Psoas muscle (tissue), 8 donors: ENCODE data around the gene UBE2O. TPM values are rescaled to one million over a fixed set of nuclear protein-coding genes. Genes with fewer than 3 reads are reported as not detected.

Experiments
- ATAC-seq, 4 donors: fragments of 200-7000 bp; cut with Tn5 transposase; one replicate each; pipeline ENCODE4 v1.9.1; 2020; ENCODE audit warnings: moderate library complexity in 3 of 4, mild to moderate bottlenecking in 2 of 4
- DNase-seq, 2 donors: peaks; one replicate each; pipeline ENCODE4 v3.0.0-alpha.2; 2020
- H3K27ac ChIP-seq: fragments of 200-600 bp; one replicate; pipeline ENCODE4 v1.8.0; 2022
- H3K27me3 ChIP-seq, 3 donors: fragments of 200-600 bp in 1 of 3; one replicate each; pipeline versions ENCODE4 v1.6.1 to v1.8.0; 2013 to 2022; ENCODE audit warnings: low read length in 2 of 3, mild to moderate bottlenecking in 2 of 3, moderate library complexity in 1 of 3; ENCODE audit not compliant: insufficient read depth in 3 of 3
- H3K36me3 ChIP-seq, 2 donors: fragments of 200-600 bp in 1 of 2; one replicate each; pipeline versions ENCODE4 v1.6.1 to v1.8.0; 2013 to 2022; ENCODE audit warnings: low read depth in 1 of 2, mild to moderate bottlenecking in 1 of 2, moderate library complexity in 1 of 2; ENCODE audit not compliant: insufficient read depth in 1 of 2
- H3K4me1 ChIP-seq: fragments of 200-600 bp; one replicate; pipeline ENCODE4 v1.8.0; 2022
- H3K4me3 ChIP-seq: fragments of 200-600 bp; one replicate; pipeline ENCODE4 v1.8.0; 2022; ENCODE audit warnings: mild to moderate bottlenecking
- H3K9me3 ChIP-seq: fragments of 200-600 bp; one replicate; pipeline ENCODE4 v1.8.0; 2022
- WGBS, 3 donors: extraction: QIAGEN DNeasy Blood & Tissue Kit; methylation state at CpG; one replicate each; pipeline versions ENCODE4 v1.1.6 to v1.1.7; 2013; 5-methylcytosine and 5-hydroxymethylcytosine counted together
- intact Hi-C, 2 donors: fragments of 100-400 bp; cut with DNase I; formaldehyde crosslinking; loops; one replicate each; pipeline versions ENCODE4 v1.11.0 to v1.14.2; 2022
- polyA plus RNA-seq, 3 donors: library from polyadenylated mRNA; stranded (reverse); fragments of 200-250 nt; gene quantifications; one replicate each; pipeline ENCODE4 v1.2.3, GENCODE V29; 2013
- total RNA-seq, 4 donors: library from RNA; stranded (reverse); fragmentation: NEBNext Ultra II Directional in 2 of 4; extraction: Animal tissue kit (Norgen Biotek cat#: 25700) in 2 of 4; gene quantifications; one replicate each; pipeline versions ENCODE4 v1.2.1 to v1.2.4, GENCODE V29; 2021 to 2023
- TF ChIP-seq, protein P1 (sequence below): fragments of 200-600 bp; IDR thresholded peaks from one replicate; pipeline ENCODE4 v1.8.0; 2022; ENCODE audit warnings: antibody characterized with exemption
- donor health status: healthy with polysubstance abuse.
- donor health status: DM: no; HTN: no; CAD: no; lungs with moderate emphysema.
- donor health status: Bipolar disorder and iron deficiency.
- donor health status: healthy.
- donor health status: DM: yes; HTN: yes; CAD: no.
- donor health status: DM: no; HTN: no; CAD: no.
- donor health status: DM: no; HTN: no; CAD: no.
- donor health status: DM: yes; HTN: yes; CAD: no.

Gene UBE2O
- total and polyA plus RNA-seq, 7 donors: 11.6 to 45.5 (median 37.3) TPM

DNA sequence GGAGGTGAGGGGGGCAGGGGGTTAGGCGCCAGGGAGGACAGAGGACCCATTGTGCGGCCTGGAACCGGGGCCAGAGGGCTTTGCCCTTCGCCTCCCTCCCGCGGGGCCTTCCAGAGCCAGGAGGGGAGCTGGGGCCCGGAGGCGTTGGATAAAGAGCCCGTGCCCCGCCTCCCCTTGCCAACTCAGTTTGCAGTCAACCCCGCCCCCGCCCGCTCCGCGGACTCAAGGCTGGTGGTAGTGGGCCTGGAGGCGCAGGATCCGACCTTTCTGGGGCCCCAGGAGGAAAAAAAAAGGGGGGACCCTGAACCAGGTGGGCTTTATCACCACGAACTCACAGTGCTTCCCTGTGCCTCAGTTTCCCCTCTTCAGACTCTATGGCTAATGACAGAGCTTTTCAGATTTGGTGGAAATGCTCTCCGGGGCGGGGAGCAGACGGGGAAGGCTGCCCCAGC is 70.6 kb downstream of the UBE2O start:
- DNase-seq: peak in 1 of 2 donors; percentile 37
- 42 to 49% (median 47%) methylated on average over 17 to 21 of the region's 21 CpGs for WGBS, 3 donors
- Histone ChIP-seq H3K27ac (peak overlapping the region; percentile 76), H3K36me3 (no peaks in the 10 kb centered on the region), H3K4me1 (peaks cover 15% of the 10 kb centered on the region), H3K27me3 (no peaks in the 10 kb centered on the region), H3K4me3 (peak overlapping the region; percentile 74), H3K9me3 (no peaks in the 10 kb centered on the region)
- intact Hi-C loops: no loop called here
- TF ChIP-seq, protein P1, sequence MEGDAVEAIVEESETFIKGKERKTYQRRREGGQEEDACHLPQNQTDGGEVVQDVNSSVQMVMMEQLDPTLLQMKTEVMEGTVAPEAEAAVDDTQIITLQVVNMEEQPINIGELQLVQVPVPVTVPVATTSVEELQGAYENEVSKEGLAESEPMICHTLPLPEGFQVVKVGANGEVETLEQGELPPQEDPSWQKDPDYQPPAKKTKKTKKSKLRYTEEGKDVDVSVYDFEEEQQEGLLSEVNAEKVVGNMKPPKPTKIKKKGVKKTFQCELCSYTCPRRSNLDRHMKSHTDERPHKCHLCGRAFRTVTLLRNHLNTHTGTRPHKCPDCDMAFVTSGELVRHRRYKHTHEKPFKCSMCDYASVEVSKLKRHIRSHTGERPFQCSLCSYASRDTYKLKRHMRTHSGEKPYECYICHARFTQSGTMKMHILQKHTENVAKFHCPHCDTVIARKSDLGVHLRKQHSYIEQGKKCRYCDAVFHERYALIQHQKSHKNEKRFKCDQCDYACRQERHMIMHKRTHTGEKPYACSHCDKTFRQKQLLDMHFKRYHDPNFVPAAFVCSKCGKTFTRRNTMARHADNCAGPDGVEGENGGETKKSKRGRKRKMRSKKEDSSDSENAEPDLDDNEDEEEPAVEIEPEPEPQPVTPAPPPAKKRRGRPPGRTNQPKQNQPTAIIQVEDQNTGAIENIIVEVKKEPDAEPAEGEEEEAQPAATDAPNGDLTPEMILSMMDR: no peak
- ATAC-seq: no peak

GRCh38 chr17:76381633-76382350 is 71.2 kb downstream of the UBE2O start:
- no peak overlapping the region for H3K27ac ChIP-seq
- DNase-seq: no peak
- TF ChIP-seq, protein P1: no peak
- intact Hi-C loops: no loop called here
- no peak for ATAC-seq
- H3K36me3 ChIP-seq: no peaks in the 10 kb centered on the region
- WGBS, 3 donors: 84 to 86% (median 85%) methylated on average over 19 of the region's 19 CpGs
- no peaks in the 10 kb centered on the region for H3K27me3 ChIP-seq
- peaks cover 15% of the 10 kb centered on the region for H3K4me1 ChIP-seq
- H3K9me3 ChIP-seq: no peaks in the 10 kb centered on the region
- H3K4me3 ChIP-seq: no peak overlapping the region

DNA sequence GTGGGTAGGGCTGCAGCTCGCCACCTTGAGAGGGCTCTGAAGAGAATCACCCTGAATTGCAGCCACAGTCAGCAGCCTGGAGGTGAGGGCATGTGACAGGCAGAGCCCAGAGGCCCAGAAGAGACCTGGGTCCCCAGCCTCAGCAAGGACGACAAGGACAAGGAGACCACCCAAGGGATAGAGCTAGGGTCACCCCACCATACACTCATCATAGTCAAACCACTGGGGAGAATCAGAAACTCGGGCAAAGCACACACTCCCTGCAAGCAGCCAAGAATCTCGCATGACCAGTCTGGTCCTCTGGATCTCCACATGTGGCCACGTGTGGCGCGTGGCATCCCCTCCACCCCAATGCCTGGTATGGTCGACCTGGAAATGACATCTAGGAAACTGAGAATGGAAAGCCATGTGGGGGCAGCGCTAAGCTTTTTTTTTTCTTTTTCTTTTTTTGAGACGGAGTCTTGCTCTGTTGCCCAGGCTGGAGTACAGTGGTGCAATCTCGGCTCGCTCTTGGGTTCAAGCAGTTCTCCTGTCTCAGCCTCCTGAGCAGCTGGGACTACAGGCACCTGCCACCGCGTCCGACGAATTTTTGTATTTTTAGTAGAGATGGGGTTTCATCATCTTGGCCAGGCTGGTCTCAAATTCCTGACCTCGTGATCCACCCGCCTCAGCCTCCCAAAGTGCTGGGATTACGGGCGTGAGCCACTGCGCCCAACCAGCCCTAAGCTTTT is 73.1 kb downstream of the UBE2O start:
- TF ChIP-seq, protein P1: no peak
- Histone ChIP-seq H3K4me3 (no peak overlapping the region), H3K9me3 (no peaks in the 10 kb centered on the region), H3K4me1 (peaks cover 3% of the 10 kb centered on the region), H3K36me3 (no peaks in the 10 kb centered on the region), H3K27ac (no peak overlapping the region), H3K27me3 (no peaks in the 10 kb centered on the region)
- intact Hi-C loops: no loop called here
- 68 to 85% (median 69%) methylated on average over 20 to 21 of the region's 21 CpGs for WGBS, 3 donors
- ATAC-seq: no peak
- DNase-seq: no peak

GRCh38 chr17:76379275-76379641 is 73.7 kb downstream of the UBE2O start:
- TF ChIP-seq, protein P1: no peak
- 89 to 92% (median 91%) methylated on average over 11 of the region's 11 CpGs for WGBS, 3 donors
- intact Hi-C loops: no loop called here
- no peaks in the 10 kb centered on the region for H3K27me3 ChIP-seq
- H3K36me3 ChIP-seq: no peaks in the 10 kb centered on the region
- H3K27ac ChIP-seq: no peak overlapping the region
- H3K4me1 ChIP-seq: no peaks in the 10 kb centered on the region
- DNase-seq (no peak), ATAC-seq (no peak)
- no peaks in the 10 kb centered on the region for H3K9me3 ChIP-seq
- no peak overlapping the region for H3K4me3 ChIP-seq
